Gastrocnemius medialis (tissue), 4 donors: ENCODE measurements around the gene FARSB. TPM values are rescaled to one million over a fixed set of nuclear protein-coding genes. Genes with fewer than 3 reads are reported as not detected.

Source experiments
- ATAC-seq, 2 donors: fragments of 150-250 bp; one replicate each; pipeline ENCODE4 v1.9.1; 2016
- DNase-seq, 2 donors: peaks; one replicate each; pipeline ENCODE4 v3.0.0-alpha.2; 2019
- H3K27ac ChIP-seq, 4 donors: fragments of 200-600 bp; sonication (generic); 1 replicate in 1 of 4; 2 replicates in 3 of 4; pipeline ENCODE4 v1.5.1; 2016 to 2018; ENCODE audit warnings: mild to moderate bottlenecking in 2 of 4, moderate library complexity in 1 of 4
- H3K27me3 ChIP-seq, 3 donors: fragments of 200-600 bp; sonication (generic) in 2 of 3; 1 replicate in 1 of 3; 2 replicates in 2 of 3; pipeline versions ENCODE4 v1.5.1 to v1.6.0; 2016 to 2019; ENCODE audit warnings: mild to moderate bottlenecking in 1 of 3, moderate library complexity in 1 of 3
- H3K36me3 ChIP-seq, 2 donors: fragments of 200-600 bp; sonication (generic) in 1 of 2; one replicate each; pipeline ENCODE4 v1.5.1; 2017 to 2018
- H3K4me1 ChIP-seq, 2 donors: fragments of 200-600 bp; sonication (generic) in 1 of 2; one replicate each; pipeline ENCODE4 v1.5.1; 2016 to 2017; ENCODE audit warnings: mild to moderate bottlenecking in 2 of 2
- H3K4me3 ChIP-seq, 4 donors: fragments of 200-600 bp; sonication (generic) in 3 of 4; 1 replicate in 1 of 4; 2 replicates in 3 of 4; pipeline ENCODE4 v1.5.1; 2016 to 2019; ENCODE audit warnings: mild to moderate bottlenecking in 2 of 4
- H3K9me3 ChIP-seq, 3 donors: fragments of 200-600 bp; sonication (generic) in 2 of 3; 1 replicate in 1 of 3; 2 replicates in 2 of 3; pipeline ENCODE4 v1.5.1; 2016 to 2019
- POLR2A ChIP-seq, 2 donors: fragments of 450-650 bp; IDR thresholded peaks; one replicate each; pipeline ENCODE4 v1.6.1; 2017; ENCODE audit warnings: antibody characterized with exemption in 2 of 2, mild to moderate bottlenecking in 2 of 2, moderate library complexity in 2 of 2
- in situ Hi-C, 4 donors: fragments of 200-750 bp; cut with MboI; loops; one replicate each; pipeline versions ENCODE4 v1.15.0 to v1.8.0; 2017; ENCODE audit warnings: low sequenced_read_pairs in 4 of 4
- intact Hi-C: fragments of 100-400 bp; cut with DNase I; formaldehyde crosslinking; loops from one replicate; pipeline ENCODE4 v1.15.1; 2023; ENCODE audit warnings: low total_unique reads
- total RNA-seq, 4 donors: library from RNA; depleted of rRNA; stranded (reverse); fragments of >200 nt; gene quantifications; one replicate each; pipeline versions ENCODE4 v1.1.0 to v1.2.3, GENCODE V29; 2016
- TF ChIP-seq, protein P1 (sequence below), 5 experiments: fragments of 450-650 bp in 3 of 5; fragments of 200-600 bp in 2 of 5; sonication (generic) in 2 of 5; IDR thresholded peaks in 4 of 5; conservative IDR thresholded peaks in 1 of 5; 1 replicate in 4 of 5; 2 replicates in 1 of 5; pipeline ENCODE4 v1.5.1; 2016 to 2019; ENCODE audit warnings: antibody characterized with exemption in 5 of 5, mild to moderate bottlenecking in 3 of 5, moderate library complexity in 3 of 5

FARSB gene
- total RNA-seq, 4 donors from 2014 or later: 23.9 to 33.5 (median 29.9) TPM

DNA sequence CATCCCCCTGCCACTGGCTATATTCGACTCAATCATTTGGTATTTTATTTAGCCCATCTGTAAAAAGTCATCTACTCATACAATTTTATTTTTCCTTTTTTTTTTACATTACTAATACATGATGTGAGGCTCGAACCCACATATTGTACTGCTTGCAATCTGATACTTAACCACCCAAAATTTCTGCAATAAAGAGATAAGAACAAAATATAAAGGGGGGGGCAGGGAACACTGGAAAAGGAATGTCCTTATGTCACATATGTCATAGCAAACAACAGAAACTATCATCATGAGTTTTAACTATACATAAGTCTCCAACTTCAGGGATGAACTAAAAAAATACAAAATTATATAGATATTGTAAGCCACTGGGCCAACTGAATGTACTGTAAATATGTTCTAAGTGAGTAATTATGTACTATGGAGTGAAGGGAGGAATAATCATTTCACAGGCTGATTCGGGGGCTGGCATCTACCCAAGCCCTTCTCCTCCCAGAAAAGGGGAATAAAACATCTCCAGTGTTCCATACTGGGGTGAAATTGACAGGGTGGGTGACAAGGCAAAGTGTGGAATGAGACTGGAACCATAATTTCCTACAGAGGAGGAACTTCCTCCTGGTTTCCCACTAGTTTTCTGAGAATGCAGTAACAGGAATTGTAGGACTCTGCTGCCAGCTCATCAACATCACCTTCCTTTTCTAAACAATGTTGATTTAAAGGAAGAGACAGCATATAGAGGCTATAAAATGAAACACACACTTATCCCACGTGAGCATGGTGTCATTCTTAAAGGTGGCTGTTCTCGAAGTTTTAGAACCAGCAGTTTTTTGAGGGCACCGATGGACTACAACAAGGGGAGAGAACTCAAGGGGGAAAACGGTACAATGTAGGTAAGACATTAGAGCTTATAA, 79.5 kb downstream of the FARSB start:
- intact Hi-C loops: no loop called here
- peaks cover 0 to 5% of the 10 kb centered on the region in 2 donors for H3K36me3 ChIP-seq
- no peaks in the 10 kb centered on the region for H3K27me3 ChIP-seq
- H3K4me3 ChIP-seq: no peak overlapping the region
- H3K27ac ChIP-seq: no peak overlapping the region
- in situ Hi-C loops: no loop called here
- TF ChIP-seq, protein P1, sequence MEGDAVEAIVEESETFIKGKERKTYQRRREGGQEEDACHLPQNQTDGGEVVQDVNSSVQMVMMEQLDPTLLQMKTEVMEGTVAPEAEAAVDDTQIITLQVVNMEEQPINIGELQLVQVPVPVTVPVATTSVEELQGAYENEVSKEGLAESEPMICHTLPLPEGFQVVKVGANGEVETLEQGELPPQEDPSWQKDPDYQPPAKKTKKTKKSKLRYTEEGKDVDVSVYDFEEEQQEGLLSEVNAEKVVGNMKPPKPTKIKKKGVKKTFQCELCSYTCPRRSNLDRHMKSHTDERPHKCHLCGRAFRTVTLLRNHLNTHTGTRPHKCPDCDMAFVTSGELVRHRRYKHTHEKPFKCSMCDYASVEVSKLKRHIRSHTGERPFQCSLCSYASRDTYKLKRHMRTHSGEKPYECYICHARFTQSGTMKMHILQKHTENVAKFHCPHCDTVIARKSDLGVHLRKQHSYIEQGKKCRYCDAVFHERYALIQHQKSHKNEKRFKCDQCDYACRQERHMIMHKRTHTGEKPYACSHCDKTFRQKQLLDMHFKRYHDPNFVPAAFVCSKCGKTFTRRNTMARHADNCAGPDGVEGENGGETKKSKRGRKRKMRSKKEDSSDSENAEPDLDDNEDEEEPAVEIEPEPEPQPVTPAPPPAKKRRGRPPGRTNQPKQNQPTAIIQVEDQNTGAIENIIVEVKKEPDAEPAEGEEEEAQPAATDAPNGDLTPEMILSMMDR (IDR thresholded peaks at IDR 0.05 in 4 of 5, conservative IDR thresholded peaks at IDR 0.05 in 1 of 5): no peak
- TF ChIP-seq POLR2A (IDR thresholded peaks at IDR 0.05): no peak
- ATAC-seq (no peak), DNase-seq (no peak)
- no peaks in the 10 kb centered on the region for H3K9me3 ChIP-seq
- peaks cover 25 to 30% of the 10 kb centered on the region in 2 donors for H3K4me1 ChIP-seq

GRCh38 chr2:222575618-222576017, 80.3 kb downstream of the FARSB start:
- H3K9me3 ChIP-seq: no peaks in the 10 kb centered on the region
- intact Hi-C loops: no loop called here

DNA sequence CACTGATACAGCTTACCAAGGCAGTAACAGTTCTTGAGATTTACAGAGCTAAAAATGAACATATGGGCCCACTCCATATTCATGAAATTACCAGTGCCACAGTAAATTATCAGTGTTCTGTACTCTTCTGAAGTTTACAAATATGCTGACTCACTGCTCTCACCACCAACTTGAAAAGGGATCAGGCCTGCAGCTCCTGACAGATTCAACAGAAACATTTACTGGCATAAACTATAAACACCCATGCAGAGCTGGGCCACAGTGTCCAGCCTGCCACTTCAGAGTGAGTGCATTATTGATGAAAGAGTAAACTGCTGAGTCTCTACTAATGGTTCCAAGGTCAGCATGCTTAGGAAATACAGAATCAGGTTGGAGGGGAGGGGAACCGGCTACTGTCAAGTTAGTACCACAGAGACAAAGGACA, 83.1 kb downstream of the FARSB start:
- Histone ChIP-seq H3K27ac (peak overlapping the region; percentile 15 to 73 (median 48)), H3K27me3 (no peaks in the 10 kb centered on the region), H3K4me1 (peaks cover 38 to 46% of the 10 kb centered on the region in 2 donors), H3K4me3 (no peak overlapping the region), H3K9me3 (no peaks in the 10 kb centered on the region), H3K36me3 (peaks cover 0 to 8% of the 10 kb centered on the region in 2 donors)
- TF ChIP-seq POLR2A (IDR thresholded peaks at IDR 0.05): no peak
- TF ChIP-seq, protein P1 (IDR thresholded peaks at IDR 0.05 in 4 of 5, conservative IDR thresholded peaks at IDR 0.05 in 1 of 5): no peak
- in situ Hi-C loops (loop anchor here in 3 of 4 donors (25.0 kb wide), 2 partner anchors 260 to 510 kb away; a partner anchor contains a TSS), intact Hi-C loops (no loop called here)
- ATAC-seq: peak in 1 of 2 donors; percentile 25
- DNase-seq: no peak

More at GRCh38 chr2:222575618-222576017, 80.3 kb downstream of the FARSB start:
- Histone ChIP-seq H3K4me1 (peaks cover 25 to 30% of the 10 kb centered on the region in 2 donors), H3K4me3 (no peak overlapping the region), H3K27me3 (no peaks in the 10 kb centered on the region), H3K27ac (no peak overlapping the region), H3K36me3 (peaks cover 0 to 8% of the 10 kb centered on the region in 2 donors)
- DNase-seq (no peak), ATAC-seq (no peak)
- TF ChIP-seq, protein P1 (IDR thresholded peaks at IDR 0.05 in 4 of 5, conservative IDR thresholded peaks at IDR 0.05 in 1 of 5): no peak
- TF ChIP-seq POLR2A (IDR thresholded peaks at IDR 0.05): no peak
- in situ Hi-C loops: no loop called here

- Histone ChIP-seq H3K36me3 (peaks cover 0 to 8% of the 10 kb centered on the region in 2 donors), H3K9me3 (no peaks in the 10 kb centered on the region), H3K4me3 (no peak overlapping the region), H3K4me1 (peaks cover 35 to 42% of the 10 kb centered on the region in 2 donors), H3K27me3 (no peaks in the 10 kb centered on the region), H3K27ac (peak overlapping the region; percentile 15 to 73 (median 48))
- no peak for DNase-seq
- intact Hi-C loops: no loop called here
- no peak for TF ChIP-seq POLR2A (IDR thresholded peaks at IDR 0.05)
- TF ChIP-seq, protein P1 (IDR thresholded peaks at IDR 0.05 in 4 of 5, conservative IDR thresholded peaks at IDR 0.05 in 1 of 5): no peak
- ATAC-seq: no peak
- in situ Hi-C loops: loop anchor here in 3 of 4 donors (25.0 kb wide), 2 partner anchors 260 to 510 kb away; a partner anchor contains a TSS
Observed at GRCh38 chr2:222572264-222572721, 83.6 kb downstream of the FARSB start.
